Measurements from ENCODE around the gene ITGA2B. TPM values are rescaled to one million over a fixed set of nuclear protein-coding genes. Genes with fewer than 3 reads are reported as not detected.

Gene ITGA2B
- total and polyA plus RNA-seq, 2 of the 13 experiments (the other 11 are each of a cell fraction or from before 2014, with no cell fraction given), result 0.38 to 1.1 TPM

DNA sequence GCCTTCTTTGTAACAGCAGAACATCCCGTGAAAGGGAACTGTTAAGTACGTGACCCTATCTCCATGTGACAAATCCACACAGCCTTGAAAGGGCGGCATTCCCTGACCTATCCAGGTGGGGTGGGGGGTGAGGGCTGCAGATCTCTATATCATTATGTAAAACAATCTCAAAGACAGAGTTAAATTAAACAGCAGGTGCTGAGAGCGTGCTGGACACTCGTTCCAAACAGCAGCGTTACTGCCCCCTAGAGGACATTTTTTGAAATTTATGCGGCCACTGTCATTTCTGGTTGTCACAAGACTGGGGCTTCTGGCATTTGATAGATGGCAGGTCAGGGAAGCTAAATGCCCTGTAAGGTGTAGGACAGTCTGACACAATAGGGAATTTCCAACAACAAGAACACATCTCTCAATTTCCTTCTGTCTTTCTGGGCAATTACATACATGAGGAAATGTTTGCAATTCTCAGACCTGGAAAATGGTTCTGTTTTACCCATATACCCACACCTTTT is 58.1 kb downstream of the ITGA2B start (continued):
- TF ChIP-seq, protein P1, sequence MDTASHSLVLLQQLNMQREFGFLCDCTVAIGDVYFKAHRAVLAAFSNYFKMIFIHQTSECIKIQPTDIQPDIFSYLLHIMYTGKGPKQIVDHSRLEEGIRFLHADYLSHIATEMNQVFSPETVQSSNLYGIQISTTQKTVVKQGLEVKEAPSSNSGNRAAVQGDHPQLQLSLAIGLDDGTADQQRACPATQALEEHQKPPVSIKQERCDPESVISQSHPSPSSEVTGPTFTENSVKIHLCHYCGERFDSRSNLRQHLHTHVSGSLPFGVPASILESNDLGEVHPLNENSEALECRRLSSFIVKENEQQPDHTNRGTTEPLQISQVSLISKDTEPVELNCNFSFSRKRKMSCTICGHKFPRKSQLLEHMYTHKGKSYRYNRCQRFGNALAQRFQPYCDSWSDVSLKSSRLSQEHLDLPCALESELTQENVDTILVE (CRISPR knock-in tag; IDR thresholded peaks at IDR 0.05), result 0 out of 2 replicates have a peak, but pooled peaks have one; percentile 39
- TF ChIP-seq DMAP1 (CRISPR knock-in tag; IDR thresholded peaks at IDR 0.05), result 0 out of 2 replicates have a peak, but pooled peaks have one; percentile 29
- no peak for TF ChIP-seq ZNF563 (CRISPR knock-in tag; IDR thresholded peaks at IDR 0.05)
- TF ChIP-seq MEF2D (CRISPR knock-in tag; IDR thresholded peaks at IDR 0.05), result 0 out of 2 replicates have a peak, but pooled peaks have one; percentile 29
- TF ChIP-seq ZNF430 (CRISPR knock-in tag; IDR thresholded peaks at IDR 0.05), result no peak
- peak; percentile 80; the same call in 1 of the 2 replicates for TF ChIP-seq RBAK (CRISPR knock-in tag; IDR thresholded peaks at IDR 0.05)
- TF ChIP-seq ZFX (CRISPR knock-in tag; IDR thresholded peaks at IDR 0.05; ENCODE audit: low read depth), result peak; percentile 37; the same call in 1 of the 2 replicates
- peak; percentile 65; the same call in 1 of the 2 replicates for TF ChIP-seq SMC3 (IDR thresholded peaks at IDR 0.05; ENCODE audit: low read length)
- 0 out of 2 replicates have a peak, but pooled peaks have one; percentile 43 for TF ChIP-seq KDM2A (CRISPR knock-in tag; IDR thresholded peaks at IDR 0.05; ENCODE audit: borderline replicate concordance, low read depth)
- 0 out of 2 replicates have a peak, but pooled peaks have one; percentile 37 for TF ChIP-seq MEIS2 (CRISPR knock-in tag; IDR thresholded peaks at IDR 0.05)
- peak; percentile 71 for TF ChIP-seq XRCC5 (optimal IDR thresholded peaks at IDR 0.05; ENCODE audit: low read length)
- TF ChIP-seq SP140L (CRISPR knock-in tag; IDR thresholded peaks at IDR 0.05; ENCODE audit: borderline replicate concordance), result 0 out of 2 replicates have a peak, but pooled peaks have one; percentile 48
- TF ChIP-seq GATAD2A (CRISPR knock-in tag; IDR thresholded peaks at IDR 0.05), result peak; percentile 32; the same call in 1 of the 2 replicates
- peak; percentile 64; the same call in 1 of the 2 replicates for TF ChIP-seq REPIN1 (CRISPR knock-in tag; IDR thresholded peaks at IDR 0.05; ENCODE audit: borderline replicate concordance, low read depth)
- TF ChIP-seq, protein P2, sequence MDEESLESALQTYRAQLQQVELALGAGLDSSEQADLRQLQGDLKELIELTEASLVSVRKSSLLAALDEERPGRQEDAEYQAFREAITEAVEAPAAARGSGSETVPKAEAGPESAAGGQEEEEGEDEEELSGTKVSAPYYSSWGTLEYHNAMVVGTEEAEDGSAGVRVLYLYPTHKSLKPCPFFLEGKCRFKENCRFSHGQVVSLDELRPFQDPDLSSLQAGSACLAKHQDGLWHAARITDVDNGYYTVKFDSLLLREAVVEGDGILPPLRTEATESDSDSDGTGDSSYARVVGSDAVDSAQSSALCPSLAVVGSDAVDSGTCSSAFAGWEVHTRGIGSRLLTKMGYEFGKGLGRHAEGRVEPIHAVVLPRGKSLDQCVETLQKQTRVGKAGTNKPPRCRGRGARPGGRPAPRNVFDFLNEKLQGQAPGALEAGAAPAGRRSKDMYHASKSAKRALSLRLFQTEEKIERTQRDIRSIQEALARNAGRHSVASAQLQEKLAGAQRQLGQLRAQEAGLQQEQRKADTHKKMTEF (CRISPR knock-in tag; IDR thresholded peaks at IDR 0.05), result peak; percentile 50; the same call in 1 of the 2 replicates
- 0 out of 2 replicates have a peak, but pooled peaks have one; percentile 32 for TF ChIP-seq ZMYM3 (CRISPR knock-in tag; IDR thresholded peaks at IDR 0.05)
- peak; percentile 29 for TF ChIP-seq TEAD3 (CRISPR knock-in tag; optimal IDR thresholded peaks at IDR 0.05; ENCODE audit: borderline replicate concordance)
- TF ChIP-seq SAP130 (CRISPR knock-in tag; IDR thresholded peaks at IDR 0.05; ENCODE audit: low read depth), result peak; percentile 52; the same call in 1 of the 2 replicates
- no peak for TF ChIP-seq NR2F2 (IDR thresholded peaks at IDR 0.05; ENCODE audit: borderline replicate concordance, low read depth)
- TF ChIP-seq, protein P3, sequence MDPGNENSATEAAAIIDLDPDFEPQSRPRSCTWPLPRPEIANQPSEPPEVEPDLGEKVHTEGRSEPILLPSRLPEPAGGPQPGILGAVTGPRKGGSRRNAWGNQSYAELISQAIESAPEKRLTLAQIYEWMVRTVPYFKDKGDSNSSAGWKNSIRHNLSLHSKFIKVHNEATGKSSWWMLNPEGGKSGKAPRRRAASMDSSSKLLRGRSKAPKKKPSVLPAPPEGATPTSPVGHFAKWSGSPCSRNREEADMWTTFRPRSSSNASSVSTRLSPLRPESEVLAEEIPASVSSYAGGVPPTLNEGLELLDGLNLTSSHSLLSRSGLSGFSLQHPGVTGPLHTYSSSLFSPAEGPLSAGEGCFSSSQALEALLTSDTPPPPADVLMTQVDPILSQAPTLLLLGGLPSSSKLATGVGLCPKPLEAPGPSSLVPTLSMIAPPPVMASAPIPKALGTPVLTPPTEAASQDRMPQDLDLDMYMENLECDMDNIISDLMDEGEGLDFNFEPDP (CRISPR knock-in tag; conservative IDR thresholded peaks at IDR 0.05), result 0 out of 2 replicates have a peak, but pooled peaks have one; percentile 43
- TF ChIP-seq, protein P4, sequence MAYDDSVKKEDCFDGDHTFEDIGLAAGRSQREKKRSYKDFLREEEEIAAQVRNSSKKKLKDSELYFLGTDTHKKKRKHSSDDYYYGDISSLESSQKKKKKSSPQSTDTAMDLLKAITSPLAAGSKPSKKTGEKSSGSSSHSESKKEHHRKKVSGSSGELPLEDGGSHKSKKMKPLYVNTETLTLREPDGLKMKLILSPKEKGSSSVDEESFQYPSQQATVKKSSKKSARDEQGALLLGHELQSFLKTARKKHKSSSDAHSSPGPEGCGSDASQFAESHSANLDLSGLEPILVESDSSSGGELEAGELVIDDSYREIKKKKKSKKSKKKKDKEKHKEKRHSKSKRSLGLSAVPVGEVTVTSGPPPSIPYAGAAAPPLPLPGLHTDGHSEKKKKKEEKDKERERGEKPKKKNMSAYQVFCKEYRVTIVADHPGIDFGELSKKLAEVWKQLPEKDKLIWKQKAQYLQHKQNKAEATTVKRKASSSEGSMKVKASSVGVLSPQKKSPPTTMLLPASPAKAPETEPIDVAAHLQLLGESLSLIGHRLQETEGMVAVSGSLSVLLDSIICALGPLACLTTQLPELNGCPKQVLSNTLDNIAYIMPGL (CRISPR knock-in tag; IDR thresholded peaks at IDR 0.05; ENCODE audit: borderline replicate concordance in 1 of 2, low read depth in 1 of 2), result peak in 1 of 2 experiments; percentile 47; a peak in 1 of 4 replicates
